ENCODE measurements around the gene DNAJA3.

The DNAJA3 gene

GRCh38 chr16:4477966-4478365 is 52.3 kb downstream of the DNAJA3 start:
- no peak for FAIRE-seq

GRCh38 chr16:4481526-4481925 is 55.9 kb downstream of the DNAJA3 start:
- FAIRE-seq = no peak

DNA sequence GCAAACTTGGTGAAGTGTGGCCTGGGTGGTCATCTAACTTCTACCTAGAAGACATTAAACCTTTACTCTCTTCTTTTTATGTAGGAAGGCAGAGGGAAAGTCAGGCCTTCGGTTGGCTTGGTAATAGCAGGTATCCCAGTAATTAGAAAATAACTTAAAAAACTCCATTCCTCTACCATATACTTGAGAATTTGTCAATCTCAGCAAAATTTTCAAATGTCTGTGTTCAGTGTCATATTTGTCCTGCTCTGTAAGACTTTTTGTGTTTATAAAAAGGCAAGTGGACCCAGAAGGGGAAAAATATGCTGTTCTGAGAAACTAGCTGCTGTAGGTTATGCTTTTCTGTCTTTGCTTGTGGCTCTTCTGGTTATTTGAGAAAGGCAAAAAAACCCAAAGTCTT is 56.3 kb downstream of the DNAJA3 start:
- FAIRE-seq = no peak

- no peak for FAIRE-seq
These were observed 60.6 kb downstream of the DNAJA3 start for GRCh38 chr16:4486126-4486893.

DNA sequence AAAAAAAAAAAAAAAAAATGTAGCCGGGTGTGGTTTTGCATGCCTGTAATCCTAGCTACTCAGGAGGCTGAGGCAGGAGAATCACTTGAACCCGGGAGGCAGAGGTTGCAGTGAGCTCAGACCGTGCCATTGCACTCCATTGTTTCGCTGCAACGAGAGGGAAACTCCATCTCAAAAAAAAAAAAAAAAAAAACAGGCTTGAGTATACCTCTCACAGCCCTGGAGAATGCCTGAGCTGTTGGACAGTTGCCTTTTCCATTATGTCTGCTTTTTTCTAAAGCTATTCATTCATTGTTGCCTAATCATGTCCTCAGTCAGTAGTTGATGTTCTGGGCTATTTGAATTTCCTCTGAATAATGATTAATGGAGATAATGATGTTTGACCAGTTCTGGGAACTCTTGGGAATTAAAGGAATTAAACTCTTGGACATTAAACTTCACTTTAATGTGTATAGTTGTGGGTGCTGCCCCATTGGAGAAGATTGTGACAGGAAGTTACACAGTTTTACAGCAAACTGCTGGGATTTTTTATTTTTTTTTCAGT is 62.4 kb downstream of the DNAJA3 start:
- no peak for FAIRE-seq

- FAIRE-seq = no peak
These were observed 62.9 kb downstream of the DNAJA3 start for GRCh38 chr16:4488499-4488967.

DNA sequence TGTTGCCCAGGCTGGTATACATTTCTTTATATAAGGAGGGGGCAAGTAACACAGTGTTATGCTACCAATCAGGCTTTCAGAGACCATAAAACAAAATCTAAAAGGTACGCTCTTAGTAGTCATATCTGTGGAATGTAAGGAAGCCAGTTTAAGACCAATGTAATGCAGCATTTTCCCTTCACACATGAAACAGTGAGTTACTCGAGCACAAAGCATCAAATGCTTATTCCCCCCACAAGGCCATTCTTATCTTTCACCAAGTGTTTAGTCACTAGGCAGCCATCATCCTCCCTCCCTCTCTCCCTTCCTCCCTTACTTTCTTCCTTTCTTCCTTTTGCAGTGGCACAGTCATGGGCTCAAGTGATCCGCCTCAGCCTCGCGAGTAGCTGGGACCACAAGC is 63.4 kb downstream of the DNAJA3 start:
- no peak for FAIRE-seq

DNA sequence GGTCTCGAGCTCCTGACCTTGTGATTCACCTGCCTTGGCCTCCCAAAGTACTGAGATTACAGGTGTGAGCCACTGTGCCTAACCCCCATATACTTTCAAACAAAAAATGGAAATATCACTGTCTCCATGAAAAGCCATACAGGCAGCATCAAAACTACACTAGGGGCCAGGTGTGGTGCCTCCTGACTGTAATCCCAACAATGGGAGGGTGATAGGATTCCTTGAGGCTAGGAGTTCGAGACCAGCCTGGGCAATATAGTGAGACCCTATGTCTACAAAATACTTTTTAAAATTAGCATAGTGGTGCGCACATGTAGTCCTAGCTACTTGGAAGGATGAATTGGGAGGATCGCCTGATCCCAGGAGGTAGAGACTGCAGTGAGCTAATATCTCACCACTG is 66.2 kb downstream of the DNAJA3 start:
- FAIRE-seq = no peak

DNA sequence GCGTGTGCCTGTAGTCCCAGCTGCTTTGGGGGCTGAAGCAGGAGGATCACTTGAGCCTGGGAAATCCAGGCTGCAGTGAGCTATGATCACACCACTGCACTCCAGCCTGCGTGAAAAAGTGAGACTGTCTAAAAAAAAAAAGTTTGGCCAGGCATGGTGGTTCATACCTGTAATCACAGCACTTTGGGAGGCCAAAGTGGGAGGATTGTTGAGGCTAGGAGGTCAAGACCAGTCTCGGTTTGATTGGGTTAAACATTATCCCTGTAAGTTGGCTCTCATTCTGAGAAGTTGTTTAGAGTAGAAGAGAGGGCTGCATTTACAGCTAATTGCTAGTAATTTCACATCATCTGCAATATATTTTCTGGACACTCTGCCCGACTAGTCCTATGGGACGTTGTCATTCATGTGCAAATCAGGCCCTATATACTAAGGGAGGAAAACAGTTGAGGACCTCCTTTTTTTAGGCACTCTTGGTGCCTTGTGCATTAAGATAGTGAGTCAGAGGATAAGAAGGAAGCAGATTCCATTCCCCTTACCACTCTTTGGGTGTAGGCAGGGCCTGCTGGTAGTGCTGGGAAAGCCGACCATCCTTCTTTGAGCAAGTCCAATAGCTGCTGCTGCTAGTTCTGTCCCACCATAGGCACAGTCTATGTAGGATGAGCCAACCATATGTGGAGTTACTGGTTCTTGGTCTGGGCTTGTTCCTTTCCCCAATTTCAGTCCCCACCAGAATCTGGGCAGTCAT is 69.2 kb downstream of the DNAJA3 start:
- no peak for FAIRE-seq

GRCh38 chr16:4495766-4496165 is 70.1 kb downstream of the DNAJA3 start:
- FAIRE-seq = no peak

GRCh38 chr16:4496305-4496704 is 70.6 kb downstream of the DNAJA3 start:
- FAIRE-seq = no peak

GRCh38 chr16:4498546-4499195 is 73.0 kb downstream of the DNAJA3 start:
- no peak for FAIRE-seq

DNA sequence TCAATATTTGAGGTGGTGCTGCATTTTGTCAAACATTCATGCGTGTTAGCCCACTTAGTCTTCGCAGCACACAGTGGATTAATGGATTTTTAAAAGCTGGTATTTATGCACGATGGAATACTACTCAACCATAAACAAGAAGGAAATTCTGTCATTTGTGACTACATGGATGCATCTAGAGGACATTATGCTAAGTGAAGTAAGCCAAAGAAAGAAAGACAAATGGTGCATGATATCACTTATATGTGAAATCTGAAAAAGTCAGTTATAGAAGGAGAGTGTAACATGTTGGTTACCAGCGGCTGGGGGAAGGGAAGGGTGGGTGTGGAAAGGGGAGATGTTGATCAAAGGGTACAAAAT is 73.5 kb downstream of the DNAJA3 start:
- no peak for FAIRE-seq

GRCh38 chr16:4500272-4500671 is 74.6 kb downstream of the DNAJA3 start:
- no peak for FAIRE-seq

GRCh38 chr16:4501071-4501478 is 75.4 kb downstream of the DNAJA3 start:
- FAIRE-seq = no peak

- FAIRE-seq = no peak
These were observed 79.9 kb downstream of the DNAJA3 start for GRCh38 chr16:4505356-4506147.

Data from colon (tissue), 2 donors.